Measurements from ENCODE around the gene PPP2R1A. TPM values are rescaled to one million over a fixed set of nuclear protein-coding genes. Genes with fewer than 3 reads are reported as not detected.
"Not testable (repeated sequence)": the region's sequence is repeated elsewhere in the genome, so short reads cannot be mapped to it uniquely, and the experiment has no call there.

Gene PPP2R1A
- total and polyA plus RNA-seq, 10 donors: 81.1 to 200 (median 171) TPM

DNA sequence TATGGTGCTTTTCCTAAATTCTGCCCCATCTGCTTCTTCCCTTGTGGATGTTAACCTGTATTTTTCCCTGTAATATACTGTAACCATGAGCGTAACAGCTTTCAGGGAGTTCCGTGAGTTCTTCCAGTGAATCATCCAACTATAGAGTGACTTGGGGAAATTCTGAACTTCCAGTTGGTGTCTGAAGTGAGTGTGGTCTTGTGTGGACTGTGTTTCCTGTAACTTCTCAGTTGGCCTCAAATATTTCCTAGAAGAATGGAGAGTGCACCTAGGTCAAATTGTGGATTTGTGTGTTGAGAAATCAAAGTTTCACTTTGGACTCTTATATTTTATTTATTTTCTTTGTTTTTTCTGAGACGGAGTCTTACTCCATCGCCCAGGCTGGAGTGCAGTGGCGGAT, 68.6 kb downstream of the PPP2R1A start:
- TF ChIP-seq POLR2AphosphoS5 (IDR thresholded peaks at IDR 0.05) (no peak), POLR2A (IDR thresholded peaks at IDR 0.05) (no peak), CTCF (IDR thresholded peaks at IDR 0.05 in 8 of 11, conservative IDR thresholded peaks at IDR 0.05 in 3 of 11) (no peak)
- no peak overlapping the region for H3K4me3 ChIP-seq
- H3K9me3 ChIP-seq: peaks cover 0 to 23% (median 0%) of the 10 kb centered on the region in 8 donors
- no peaks in the 10 kb centered on the region for H3K36me3 ChIP-seq
- 94 to 97% (median 95%) methylated on average over 5 of the region's 5 CpGs for WGBS, 5 donors
- no peaks in the 10 kb centered on the region for H3K27me3 ChIP-seq (replicated peaks in 1 of 7)
- no peak overlapping the region for H3K27ac ChIP-seq
- DNase-seq: no peak
- H3K4me1 ChIP-seq: no peaks in the 10 kb centered on the region
- intact Hi-C loops (cut with DNase I; ENCODE audit: low total_unique reads): no loop called here

DNA sequence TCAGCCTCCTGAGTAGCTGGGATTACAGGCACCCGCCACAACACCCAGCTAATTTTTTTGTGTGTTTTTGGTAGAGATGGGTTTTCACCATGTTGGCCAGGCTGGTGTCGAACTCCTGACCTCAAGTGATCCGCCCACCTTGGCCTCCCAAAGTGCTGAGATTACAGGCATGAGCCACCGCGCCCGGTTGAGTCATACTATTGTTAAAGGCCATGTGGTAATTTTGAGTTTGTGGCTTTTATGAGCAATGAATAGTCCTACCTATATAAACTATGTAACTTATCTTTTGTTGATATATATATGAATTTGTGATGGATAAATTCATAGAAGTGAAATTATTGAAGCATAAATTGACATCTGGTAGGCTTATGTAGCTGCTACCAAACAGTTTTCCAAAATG, 75.7 kb downstream of the PPP2R1A start:
- H3K9me3 ChIP-seq; H3K27me3 ChIP-seq (replicated peaks in 1 of 7); H3K4me3 ChIP-seq; H3K27ac ChIP-seq; DNase-seq; H3K36me3 ChIP-seq; intact Hi-C loops (cut with DNase I; ENCODE audit: low total_unique reads): not testable (repeated sequence)
- WGBS, 5 donors: 89 to 96% (median 92%) methylated on average over 6 of the region's 6 CpGs
- peaks cover 8 to 16% (median 12%) of the 10 kb centered on the region in 6 donors for H3K4me1 ChIP-seq

DNA sequence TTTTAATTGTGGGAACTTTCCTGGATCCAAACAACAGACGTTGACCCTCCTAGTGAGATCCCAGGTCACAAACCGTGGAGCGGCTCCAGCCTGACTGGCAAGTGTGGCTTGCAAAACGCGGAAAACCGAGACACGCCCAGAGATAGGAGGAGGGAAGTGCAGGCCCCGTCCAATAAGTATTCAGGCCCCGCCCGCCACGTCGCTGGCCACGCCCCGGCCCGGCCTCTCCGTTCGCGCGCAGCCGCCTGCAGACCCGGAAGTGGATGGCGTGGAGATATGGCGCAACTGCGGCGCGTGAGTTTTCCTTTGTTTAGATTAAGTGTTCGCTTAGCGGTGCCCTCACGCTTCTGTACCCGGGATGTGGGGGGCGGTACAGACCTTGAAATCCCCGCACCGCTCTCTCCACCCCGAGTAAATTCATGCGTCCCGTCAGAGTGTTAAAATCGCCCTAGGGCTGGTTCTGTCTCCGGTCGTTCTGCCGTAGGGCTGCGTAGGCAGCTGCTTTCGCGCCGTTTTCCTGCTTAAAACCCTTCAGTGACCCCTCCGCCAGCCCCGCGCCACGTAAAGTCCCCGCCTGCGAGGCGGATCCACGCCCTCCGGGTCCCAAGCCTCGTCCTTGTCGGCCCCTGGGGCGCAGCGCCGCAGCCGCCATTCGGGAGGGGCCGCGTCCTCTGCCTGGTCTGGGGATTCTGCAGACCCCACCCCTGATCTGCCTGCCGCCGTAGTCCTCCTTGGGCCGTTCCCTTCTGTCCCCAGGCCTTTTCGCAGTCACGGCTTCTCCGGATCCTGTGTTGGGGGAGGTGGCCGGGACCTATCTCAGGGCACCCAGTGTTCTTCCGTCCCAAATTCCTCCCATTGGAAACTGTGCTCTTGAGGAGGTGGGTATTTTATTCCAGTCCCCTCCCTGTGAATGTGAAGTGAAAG, 79.7 kb downstream of the PPP2R1A start, which contains the start of gene ZNF766:
TSS of gene ZNF766 (plus strand) at position 250 of the 924 bp plus-strand sequence. CDS start at position 277, 27 bp downstream.
- peak; percentile 97 to 99 (median 97) for TF ChIP-seq POLR2AphosphoS5 (IDR thresholded peaks at IDR 0.05)
- peak in 1 of 3 donors; percentile 10 for TF ChIP-seq POLR2A (IDR thresholded peaks at IDR 0.05)
- TF ChIP-seq CTCF (IDR thresholded peaks at IDR 0.05 in 8 of 11, conservative IDR thresholded peaks at IDR 0.05 in 3 of 11): peak in 3 of 11 experiments; percentile 19 to 41 (median 35)
- DNase-seq: peak; percentile 99
- Histone ChIP-seq H3K27me3 (replicated peaks in 1 of 7) (no peaks in the 10 kb centered on the region), H3K9me3 (peaks cover 0 to 17% (median 3%) of the 10 kb centered on the region in 8 donors), H3K4me3 (peak within 1 kb of the TSS; percentile 67 to 98 (median 92)), H3K4me1 (peaks cover 16 to 51% (median 27%) of the 10 kb centered on the region in 6 donors), H3K27ac (peak within 1 kb of the TSS; percentile 95 to 99 (median 98)), H3K36me3 (peaks cover 0 to 28% (median 10%) of the 10 kb centered on the region in 6 donors)
- WGBS, 5 donors: 0% methylated on average over 58 to 70 of the region's 70 CpGs
- intact Hi-C loops (cut with DNase I; ENCODE audit: low total_unique reads): no loop called here

- TF ChIP-seq POLR2AphosphoS5 (IDR thresholded peaks at IDR 0.05) (no peak), POLR2A (IDR thresholded peaks at IDR 0.05) (no peak), CTCF (IDR thresholded peaks at IDR 0.05 in 8 of 11, conservative IDR thresholded peaks at IDR 0.05 in 3 of 11) (no peak)
- DNase-seq: no peak
- Histone ChIP-seq H3K4me3 (peak overlapping the region; percentile 67 to 98 (median 92)), H3K27me3 (replicated peaks in 1 of 7) (no peaks in the 10 kb centered on the region), H3K27ac (peak overlapping the region; percentile 95 to 99 (median 98)), H3K4me1 (peaks cover 16 to 59% (median 27%) of the 10 kb centered on the region in 6 donors), H3K36me3 (peaks cover 0 to 34% (median 10%) of the 10 kb centered on the region in 6 donors), H3K9me3 (peaks cover 0 to 24% (median 6%) of the 10 kb centered on the region in 8 donors)
- intact Hi-C loops (cut with DNase I; ENCODE audit: low total_unique reads): no loop called here
- WGBS, 5 donors: 10 to 14% (median 14%) methylated on average over 11 of the region's 11 CpGs
These were observed 80.5 kb downstream of the PPP2R1A start for GRCh38 chr19:52270266-52270885.

Measured in spleen (tissue), 11 donors.